Thoracic aorta (tissue), 2 donors: ENCODE results near the gene MLST8. TPM values are rescaled to one million over a fixed set of nuclear protein-coding genes. Genes with fewer than 3 reads are reported as not detected.

Experiments used
- ATAC-seq: fragments of 150-250 bp; one replicate; pipeline ENCODE4 v1.8.0; 2017; ENCODE audit warnings: low read depth; ENCODE audit not compliant: insufficient number of reproducible peaks, low FRiP score
- DNase-seq: peaks from one replicate; pipeline ENCODE4 v3.0.0-alpha.2; 2020; ENCODE audit warnings: low spot score
- H3K27ac ChIP-seq, 2 donors: fragments of 200-600 bp; sonication (generic); 1 replicate in 1 of 2; 2 replicates in 1 of 2; pipeline ENCODE4 v1.5.1; 2016; ENCODE audit warnings: mild to moderate bottlenecking in 2 of 2, moderate library complexity in 2 of 2
- H3K27me3 ChIP-seq: fragments of 200-600 bp; sonication (generic); replicated peaks from 2 replicates; pipeline ENCODE4 v1.6.0; 2016; ENCODE audit warnings: mild to moderate bottlenecking; ENCODE audit not compliant: insufficient read depth
- H3K36me3 ChIP-seq: fragments of 200-600 bp; sonication (generic); one replicate; pipeline ENCODE4 v1.5.1; 2016
- H3K4me1 ChIP-seq, 2 donors: fragments of 200-600 bp; sonication (generic); 1 replicate in 1 of 2; 2 replicates in 1 of 2; pipeline versions ENCODE4 v1.5.1 to v1.6.0; 2016; ENCODE audit warnings: low read depth in 2 of 2, mild to moderate bottlenecking in 1 of 2; ENCODE audit not compliant: control insufficient read depth in 1 of 2
- H3K4me3 ChIP-seq: fragments of 200-600 bp; sonication (generic); 2 replicates; pipeline ENCODE4 v1.5.1; 2016; ENCODE audit warnings: mild to moderate bottlenecking
- H3K9me3 ChIP-seq: fragments of 200-600 bp; sonication (generic); 2 replicates; pipeline ENCODE4 v1.5.1; 2016
- CTCF ChIP-seq: fragments of 200-600 bp; sonication (generic); IDR thresholded peaks from one replicate; pipeline ENCODE4 v1.5.1; 2019; ENCODE audit warnings: antibody characterized with exemption
- total RNA-seq, 2 donors: library from RNA; depleted of rRNA; stranded (reverse); fragments of >200 nt; gene quantifications; one replicate each; pipeline versions ENCODE4 v1.1.0 to v1.2.3, GENCODE V29; 2016

The MLST8 gene
- total RNA-seq, 2 donors from 2014 or later = 13.7 to 47.7 TPM

- Histone ChIP-seq H3K9me3 (no peaks in the 10 kb centered on the region), H3K4me3 (no peak overlapping the region), H3K27ac (no peak overlapping the region), H3K27me3 (no peaks in the 10 kb centered on the region), H3K36me3 (peaks cover 50% of the 10 kb centered on the region), H3K4me1 (peaks cover 11 to 13% of the 10 kb centered on the region in 2 donors)
- DNase-seq (no peak), ATAC-seq (no peak)
- TF ChIP-seq CTCF = no peak
Observed at GRCh38 chr16:2229091-2229490, 23.8 kb downstream of the MLST8 start.

DNA sequence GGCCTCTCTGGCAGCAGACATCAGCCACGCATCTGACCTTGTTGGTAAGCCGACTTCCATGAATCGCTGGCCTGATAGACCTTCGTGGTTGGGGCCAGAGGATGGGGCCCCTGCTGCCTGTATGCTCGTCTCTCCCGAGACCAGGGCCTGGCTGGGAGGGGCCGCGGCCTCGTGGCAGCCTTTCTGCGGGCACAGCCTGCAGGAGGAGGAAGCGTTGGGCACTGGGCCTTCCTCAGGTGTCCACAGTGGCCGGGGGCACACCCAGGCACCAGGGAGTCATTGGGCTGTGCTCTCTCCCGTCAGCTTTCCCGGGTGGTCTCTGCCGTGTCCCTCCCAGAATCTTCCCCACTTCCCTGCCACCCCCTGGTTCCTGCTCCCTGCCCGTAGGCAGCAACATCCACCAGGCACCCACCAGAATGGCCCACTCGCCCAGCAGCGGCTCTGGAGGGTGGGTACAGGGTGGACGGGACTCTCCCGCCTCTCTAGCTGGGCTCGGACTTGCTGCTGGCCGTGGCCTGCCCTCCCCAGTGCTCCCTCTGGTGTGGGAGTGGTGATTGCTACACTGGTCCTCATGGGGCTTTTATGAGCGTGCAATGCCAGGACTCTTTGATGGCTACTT is 24.5 kb downstream of the MLST8 start:
- Histone ChIP-seq H3K9me3 (no peaks in the 10 kb centered on the region), H3K4me3 (no peak overlapping the region), H3K27ac (no peak overlapping the region), H3K4me1 (peaks cover 5 to 6% of the 10 kb centered on the region in 2 donors), H3K27me3 (no peaks in the 10 kb centered on the region), H3K36me3 (peaks cover 55% of the 10 kb centered on the region)
- no peak for TF ChIP-seq CTCF
- ATAC-seq = no peak
- DNase-seq = no peak

DNA sequence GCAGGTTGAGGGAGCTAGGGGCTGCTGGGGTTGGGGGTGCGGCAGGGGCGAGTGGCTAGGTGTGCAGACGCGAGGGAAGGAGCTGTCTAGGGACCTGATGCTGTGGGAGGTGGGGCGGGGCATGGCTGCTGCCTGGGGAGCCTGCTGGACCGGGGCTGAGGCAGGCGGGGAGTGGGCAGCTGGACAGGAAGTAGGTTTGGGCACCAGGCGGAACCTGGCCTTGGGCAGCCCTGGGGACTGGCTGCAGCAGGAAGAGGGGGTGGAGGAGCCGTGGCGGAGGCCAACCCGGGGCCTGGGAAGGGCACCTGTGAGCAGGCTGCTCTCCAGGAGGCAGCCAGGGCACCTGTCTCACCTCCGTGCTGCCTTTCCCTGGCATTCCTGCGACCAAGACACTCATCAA is 25.1 kb downstream of the MLST8 start:
- H3K9me3 ChIP-seq = no peaks in the 10 kb centered on the region
- ATAC-seq = no peak
- peaks cover 62% of the 10 kb centered on the region for H3K36me3 ChIP-seq
- H3K27ac ChIP-seq = no peak overlapping the region
- H3K27me3 ChIP-seq = no peaks in the 10 kb centered on the region
- H3K4me3 ChIP-seq = no peak overlapping the region
- H3K4me1 ChIP-seq = no peaks in the 10 kb centered on the region
- no peak for DNase-seq
- no peak for TF ChIP-seq CTCF

- Histone ChIP-seq H3K9me3 (no peaks in the 10 kb centered on the region), H3K36me3 (peaks cover 67% of the 10 kb centered on the region), H3K4me1 (peaks cover 1 to 5% of the 10 kb centered on the region in 2 donors), H3K4me3 (no peak overlapping the region), H3K27ac (no peak overlapping the region), H3K27me3 (no peaks in the 10 kb centered on the region)
- ATAC-seq (no peak), DNase-seq (no peak)
- TF ChIP-seq CTCF = no peak
Observed at GRCh38 chr16:2231016-2231931, 26.0 kb downstream of the MLST8 start.
